Subcutaneous adipose tissue (tissue), 4 donors: ENCODE data around the gene FDCSP. TPM values are rescaled to one million over a fixed set of nuclear protein-coding genes. Genes with fewer than 3 reads are reported as not detected.

ENCODE experiments used
- CTCF ChIP-seq: fragments of 450-650 bp; IDR thresholded peaks from one replicate; pipeline ENCODE4 v1.5.1; 2016; ENCODE audit warnings: low read depth, mild to moderate bottlenecking, control low read depth, antibody characterized with exemption, moderate library complexity
- total RNA-seq, 4 donors: library from RNA; depleted of rRNA; stranded (reverse); fragments of >200 nt; gene quantifications; one replicate each; pipeline ENCODE4 v1.1.0, GENCODE V29; 2016

FDCSP gene
- not detected for total RNA-seq

- no peak for TF ChIP-seq CTCF
Measured at GRCh38 chr4:70225824-70226223, at the start of gene FDCSP. TSS of gene FDCSP (plus strand) at chr4:70226124. CDS start at chr4:70231195, 5,071 bp downstream.

- TF ChIP-seq CTCF = no peak
Measured at GRCh38 chr4:70177090-70177489, 48.8 kb upstream of the FDCSP start.

GRCh38 chr4:70178075-70178660 is 47.8 kb upstream of the FDCSP start:
- no peak for TF ChIP-seq CTCF

GRCh38 chr4:70179811-70180210 is 46.1 kb upstream of the FDCSP start:
- TF ChIP-seq CTCF = no peak

- TF ChIP-seq CTCF = no peak
Measured at GRCh38 chr4:70181864-70182263, 44.1 kb upstream of the FDCSP start.

- TF ChIP-seq CTCF = no peak
Measured at GRCh38 chr4:70182517-70183167, 43.3 kb upstream of the FDCSP start.

- TF ChIP-seq CTCF = no peak
Measured at GRCh38 chr4:70183168-70183939, 42.6 kb upstream of the FDCSP start.
